HG03520 (cell line): ENCODE data around the gene RPL38.

Source experiments
- ATAC-seq: cut with Tn5 transposase; IDR thresholded peaks from one replicate; pipeline ENCODE4 v1.9.1; 2021; ENCODE audit warnings: mild to moderate bottlenecking, moderate library complexity; ENCODE audit not compliant: unreplicated experiment

RPL38 gene

GRCh38 chr17:74223901-74224300 is 20.4 kb downstream of the RPL38 start:
- no peak for ATAC-seq

GRCh38 chr17:74224959-74225725 is 21.7 kb downstream of the RPL38 start:
- ATAC-seq: no peak

DNA sequence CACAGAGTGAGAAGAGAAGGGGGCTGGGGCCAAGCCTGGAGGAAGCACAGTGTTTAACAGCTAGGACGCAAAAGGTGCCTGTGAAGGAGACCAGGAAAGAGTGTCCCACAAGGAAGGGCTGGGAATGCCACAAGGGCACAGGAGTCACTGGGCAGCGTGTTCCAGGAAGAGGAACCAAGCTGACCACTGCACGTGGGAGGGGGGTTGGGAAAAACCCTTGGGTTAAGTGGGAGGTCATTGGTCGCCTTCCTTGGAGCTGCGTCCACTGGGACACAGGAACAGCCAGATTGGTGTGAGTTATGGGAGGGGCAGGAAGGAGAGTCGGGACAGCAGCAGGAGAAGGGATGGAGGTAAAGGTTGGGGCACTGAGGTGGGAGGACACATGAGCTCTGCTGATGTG is 22.8 kb downstream of the RPL38 start:
- ATAC-seq: no peak

- ATAC-seq: no peak
Measured at GRCh38 chr17:74227271-74228080, 24.0 kb downstream of the RPL38 start.

- no peak for ATAC-seq
Measured at GRCh38 chr17:74228306-74228978, 25.0 kb downstream of the RPL38 start.

DNA sequence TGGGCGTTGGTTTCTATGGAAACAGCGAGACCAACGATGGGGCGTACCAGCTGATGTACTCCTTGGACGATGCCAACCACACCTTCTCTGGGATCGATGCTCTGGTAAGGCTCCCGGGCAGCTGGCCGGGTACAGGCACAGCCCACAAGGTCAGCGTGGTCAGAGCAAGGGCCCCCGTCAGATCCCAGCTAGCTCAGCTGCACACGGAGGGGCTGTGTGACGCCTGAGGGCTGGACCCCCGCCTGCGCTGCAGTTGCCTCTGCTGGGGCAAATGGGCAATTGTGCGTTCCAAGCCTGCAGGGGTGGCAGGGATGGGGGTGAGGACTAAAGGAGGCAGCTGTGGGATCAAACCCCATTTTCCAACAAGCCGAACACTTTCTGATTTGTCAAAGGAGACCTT is 27.4 kb downstream of the RPL38 start:
- ATAC-seq: no peak

- ATAC-seq: no peak
Measured at GRCh38 chr17:74231928-74232907, 28.7 kb downstream of the RPL38 start.

- no peak for ATAC-seq
Measured at GRCh38 chr17:74233937-74234336, 30.5 kb downstream of the RPL38 start.

- ATAC-seq: no peak
Measured at GRCh38 chr17:74234486-74234885, 31.0 kb downstream of the RPL38 start.

DNA sequence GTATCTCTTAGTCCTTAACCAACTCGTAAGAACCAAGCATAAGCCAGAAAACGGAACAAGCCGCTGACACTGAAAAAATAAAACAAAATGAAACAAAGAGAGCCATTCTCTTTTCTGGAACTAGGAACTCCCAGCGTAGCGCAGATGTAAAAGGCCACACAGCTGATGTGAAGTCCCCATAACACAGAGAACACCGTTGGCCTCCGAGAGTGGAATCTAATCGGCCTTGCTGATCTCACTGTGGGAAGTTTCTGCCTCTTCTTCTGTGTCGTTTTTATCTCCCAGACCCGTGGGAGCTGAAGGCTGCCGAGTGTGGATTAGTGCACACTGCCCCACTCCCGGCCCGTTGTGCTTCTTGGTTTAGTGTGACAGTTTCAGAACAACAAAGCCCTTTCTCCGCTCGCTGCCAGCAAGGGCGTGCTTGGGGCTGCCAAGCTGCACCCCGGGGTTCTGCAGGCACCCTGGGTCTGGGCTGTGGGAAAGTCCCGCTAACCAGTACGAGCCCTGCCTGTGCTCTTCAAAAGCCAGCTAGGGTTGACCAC is 31.6 kb downstream of the RPL38 start:
- ATAC-seq: no peak

- no peak for ATAC-seq
Measured at GRCh38 chr17:74235911-74236371, 32.5 kb downstream of the RPL38 start.

DNA sequence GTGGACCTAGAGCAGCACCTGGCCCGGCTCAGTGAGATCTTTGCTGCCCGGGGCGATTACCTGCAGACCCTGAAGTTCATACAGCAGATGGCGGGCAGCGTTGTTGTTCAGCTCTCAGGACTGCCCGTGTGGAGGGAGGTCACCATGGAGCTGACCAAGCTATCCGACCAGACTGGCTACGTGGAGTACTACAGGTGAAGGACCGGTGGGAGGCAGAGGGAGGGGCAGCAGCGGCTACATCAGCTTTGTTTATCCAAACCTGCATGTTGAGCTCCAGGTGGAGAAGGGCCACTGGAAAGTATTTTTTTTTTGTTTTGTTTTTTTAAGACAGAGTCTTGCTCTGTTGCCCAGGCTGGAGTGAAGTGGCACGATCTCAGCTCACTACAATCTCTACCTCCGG is 33.8 kb downstream of the RPL38 start:
- no peak for ATAC-seq

GRCh38 chr17:74239172-74239571 is 35.7 kb downstream of the RPL38 start:
- no peak for ATAC-seq

DNA sequence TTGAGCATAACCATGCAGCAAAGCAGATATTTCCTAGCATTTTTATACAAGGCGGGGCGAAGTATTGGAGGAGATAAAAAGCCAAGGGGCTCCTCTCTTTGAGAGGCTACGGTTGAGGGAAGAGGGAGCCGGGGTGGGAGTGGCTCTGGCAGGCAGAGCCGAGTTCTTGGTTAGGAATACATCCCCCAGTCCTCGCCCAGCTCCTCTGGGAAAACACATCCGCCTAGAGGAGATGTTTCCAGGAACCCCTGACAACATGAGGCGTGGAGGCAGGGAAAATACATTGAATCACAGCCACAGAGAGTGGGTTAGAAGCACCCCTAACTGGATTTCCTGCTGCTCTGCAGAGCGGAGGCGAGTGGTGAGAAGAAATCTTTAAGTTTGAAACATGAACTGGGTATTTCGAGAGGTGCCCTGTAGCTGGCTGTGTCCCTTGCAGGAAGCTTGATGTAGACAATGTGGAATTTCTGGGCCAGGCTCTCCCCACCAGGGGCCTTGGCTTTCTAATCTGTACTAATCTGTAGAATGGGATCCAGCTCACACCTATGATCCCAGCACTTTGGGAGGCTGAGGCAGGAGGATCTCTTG is 37.2 kb downstream of the RPL38 start:
- ATAC-seq: no peak

- no peak for ATAC-seq
Measured at GRCh38 chr17:74241431-74241830, 38.0 kb downstream of the RPL38 start.

DNA sequence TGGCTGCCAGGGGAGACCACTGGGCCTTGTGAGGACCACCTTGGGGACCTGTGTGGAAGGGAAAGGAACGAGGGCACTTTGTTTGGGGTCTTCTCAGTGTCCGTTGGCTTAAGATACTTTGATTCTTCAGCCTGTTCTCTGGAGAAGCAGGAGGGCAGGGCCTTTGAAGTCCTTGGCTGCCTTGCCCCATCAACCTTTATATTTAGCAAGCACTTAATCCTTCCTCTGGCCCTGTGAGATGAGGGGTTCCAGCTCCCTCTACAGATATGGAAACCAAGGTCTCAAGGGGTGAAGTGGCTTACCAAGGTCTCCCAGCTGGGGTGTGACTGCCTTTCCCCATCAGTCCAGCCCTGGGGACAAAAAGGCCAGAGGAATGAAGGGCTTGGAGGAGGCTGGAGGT is 38.4 kb downstream of the RPL38 start:
- ATAC-seq: no peak

DNA sequence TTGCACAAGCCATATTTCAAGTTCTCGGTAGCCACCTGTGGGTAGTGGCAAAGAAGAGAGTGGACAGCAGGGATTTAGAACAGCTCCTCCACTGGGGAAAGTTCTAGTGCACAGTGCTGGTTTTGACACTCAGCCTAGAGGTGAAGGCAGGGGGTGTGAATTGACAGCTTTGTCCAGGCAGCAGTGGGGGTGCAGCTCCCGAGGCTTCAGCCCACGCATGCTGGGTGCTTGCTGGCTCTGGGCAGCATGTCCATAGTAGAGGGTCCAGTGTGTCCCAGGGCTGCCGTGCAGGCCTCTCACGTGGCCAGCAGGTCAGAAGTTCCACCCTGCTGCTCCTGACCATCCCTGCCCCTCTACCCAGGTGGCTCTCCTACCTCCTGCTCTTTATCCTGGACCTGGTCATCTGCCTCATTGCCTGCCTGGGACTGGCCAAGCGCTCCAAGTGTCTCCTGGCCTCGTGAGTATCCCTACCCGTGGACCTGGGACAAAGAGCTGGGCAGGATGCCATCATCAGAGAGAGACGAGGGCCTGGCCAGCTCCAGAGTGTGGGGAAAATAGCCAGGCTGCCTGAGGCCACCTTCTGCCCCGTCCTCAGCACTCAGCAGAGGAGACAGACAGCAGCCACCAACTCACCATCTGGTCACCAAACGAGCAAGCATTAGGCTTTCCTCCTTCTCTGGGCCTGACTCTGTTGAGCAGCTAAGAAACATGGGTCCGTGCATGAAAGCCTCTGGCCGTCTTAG is 39.7 kb downstream of the RPL38 start:
- ATAC-seq: no peak

DNA sequence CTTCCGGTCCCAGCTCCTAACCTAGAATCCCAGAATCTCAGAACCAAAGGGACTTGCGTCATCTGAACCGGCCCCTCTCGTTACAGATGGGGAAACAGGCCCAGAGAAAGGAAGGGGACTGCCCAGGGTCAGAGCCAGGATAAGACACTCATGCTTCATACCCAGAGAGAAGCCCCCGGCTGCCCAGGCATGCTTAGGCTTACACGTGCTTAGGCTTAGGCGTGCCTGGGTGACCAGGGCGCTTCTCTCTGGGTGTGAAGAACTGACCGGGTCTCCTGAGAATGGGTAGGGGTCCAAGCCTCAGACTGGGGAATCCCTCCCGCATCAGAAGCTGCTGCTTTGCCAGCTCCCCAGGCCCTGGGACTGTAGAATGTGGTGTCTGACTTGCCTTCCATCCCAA is 40.6 kb downstream of the RPL38 start:
- ATAC-seq: no peak

DNA sequence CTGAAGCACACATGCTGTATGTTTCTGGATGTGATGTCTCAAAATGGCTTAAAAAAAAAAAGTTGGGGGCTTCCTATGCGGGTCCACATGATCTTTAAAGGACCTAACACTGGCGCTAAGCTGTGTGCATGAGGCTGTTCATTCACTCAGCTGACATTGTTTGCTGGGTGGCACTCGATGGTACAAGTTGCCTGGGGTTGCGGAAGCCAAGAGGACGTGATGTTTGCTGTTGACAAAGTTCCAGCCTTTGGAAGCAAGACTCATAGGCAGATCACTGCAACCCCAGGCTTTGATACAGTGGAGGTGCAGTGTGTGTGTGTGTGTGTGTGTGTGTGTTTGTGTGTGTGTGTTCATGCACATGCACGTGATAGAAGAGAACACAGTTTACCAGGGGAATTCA is 41.1 kb downstream of the RPL38 start:
- no peak for ATAC-seq
